HG03520 (cell line): ENCODE results near the gene TMC4.
A peak's percentile ranks its signal among the peaks of the same experiment; 100 is the strongest.
"Not testable (repeated sequence)": the region's sequence is repeated elsewhere in the genome, so short reads cannot be mapped to it uniquely, and the experiment has no call there.

Source experiments
- ATAC-seq: cut with Tn5 transposase; IDR thresholded peaks from one replicate; pipeline ENCODE4 v1.9.1; 2021; ENCODE audit warnings: mild to moderate bottlenecking, moderate library complexity; ENCODE audit not compliant: unreplicated experiment

TMC4 gene

DNA sequence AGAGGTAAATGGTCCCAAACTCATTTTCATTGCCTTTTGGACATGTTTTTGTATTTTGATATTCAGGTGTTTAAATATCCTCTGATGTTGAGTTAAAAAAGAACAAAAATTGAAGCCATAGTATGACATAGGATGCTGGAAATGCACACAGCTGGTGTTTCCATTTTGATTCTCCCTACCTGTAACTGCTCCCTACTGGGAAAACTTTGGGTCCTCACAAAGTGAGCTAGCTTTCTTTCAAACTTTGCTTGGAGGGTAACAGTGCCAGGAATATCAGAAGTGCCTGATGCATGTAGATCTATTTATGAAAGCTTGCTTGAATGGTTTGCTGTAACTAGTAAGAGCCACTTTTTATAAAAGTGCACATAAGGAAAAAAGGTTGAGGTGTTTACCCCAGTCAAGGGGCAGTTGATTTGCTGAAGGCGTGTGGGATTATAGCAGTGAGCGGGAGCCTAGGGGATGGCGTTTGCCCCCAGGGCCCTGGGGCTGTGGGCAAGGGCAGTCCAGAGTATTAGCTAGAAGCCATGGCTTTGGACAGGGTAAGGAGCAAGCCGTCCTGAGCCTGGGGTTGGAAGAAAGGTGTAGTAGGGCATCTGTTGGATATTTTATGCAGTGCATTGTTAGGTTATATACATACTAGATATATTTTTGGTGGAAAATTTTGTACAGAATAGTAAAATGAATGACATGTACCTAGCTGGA is 32.0 kb upstream of the TMC4 start:
- no peak for ATAC-seq

DNA sequence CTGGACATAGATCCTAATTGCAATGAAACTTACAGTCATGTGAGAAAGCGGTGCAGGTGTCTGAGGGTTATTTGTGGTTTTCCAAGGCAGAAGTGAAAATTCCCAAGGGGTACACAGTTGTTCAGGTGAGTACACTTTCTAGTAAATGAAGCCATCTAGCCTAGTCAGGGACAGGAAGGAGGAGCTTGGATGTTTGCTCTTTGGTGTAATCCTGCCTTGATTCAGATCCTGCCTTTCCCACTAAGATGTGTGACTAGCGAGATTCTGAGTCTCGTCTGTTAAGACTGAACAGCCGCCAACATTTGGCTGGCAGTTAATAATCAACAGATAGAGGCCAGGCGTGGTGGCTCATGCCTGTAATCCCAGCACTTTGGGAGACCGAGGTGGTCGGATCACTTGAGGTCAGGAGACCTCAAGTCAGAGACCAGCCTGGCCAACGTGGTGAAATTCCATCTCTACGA is 30.2 kb upstream of the TMC4 start:
- no peak for ATAC-seq

DNA sequence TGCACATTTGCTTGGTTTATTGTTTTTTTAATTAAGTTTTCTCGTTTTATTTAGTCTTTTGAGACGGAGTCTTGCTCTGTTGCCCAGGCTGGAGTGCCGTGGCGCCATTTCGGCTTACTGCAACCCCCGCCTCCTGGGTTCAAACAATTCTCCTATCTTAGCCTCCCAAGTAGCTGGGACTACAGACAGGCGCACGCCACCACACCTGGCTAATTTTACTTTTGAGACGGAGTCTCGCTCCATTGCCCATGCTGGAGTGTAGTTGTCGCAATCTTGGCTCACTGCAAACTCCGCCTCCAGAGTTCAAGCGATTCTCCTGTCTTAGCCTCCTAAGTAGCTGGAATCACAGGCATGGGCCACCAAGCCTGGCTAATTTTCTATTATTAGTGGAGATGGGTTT is 29.0 kb upstream of the TMC4 start:
- no peak for ATAC-seq

GRCh38 chr19:54201172-54201701 is 28.3 kb upstream of the TMC4 start:
- no peak for ATAC-seq

DNA sequence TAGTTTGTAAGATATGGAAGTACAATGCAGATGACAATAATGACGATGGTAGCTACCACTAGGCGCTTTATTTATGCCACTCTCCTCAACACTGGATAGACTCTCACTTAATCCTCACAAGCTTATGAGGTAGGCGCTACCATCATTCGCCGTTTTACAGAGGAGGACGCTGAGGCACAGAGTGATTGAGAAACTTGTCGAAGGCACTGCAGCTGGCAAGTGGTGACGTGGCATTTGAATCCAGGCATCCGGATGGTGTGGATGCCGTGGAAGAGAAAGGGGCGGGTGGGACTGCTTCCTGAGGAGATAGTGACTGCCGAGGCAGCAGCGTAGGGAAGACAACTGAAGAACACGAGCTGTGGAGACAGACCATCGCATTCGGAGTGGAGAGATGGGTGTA is 26.4 kb upstream of the TMC4 start:
- ATAC-seq, result no peak

DNA sequence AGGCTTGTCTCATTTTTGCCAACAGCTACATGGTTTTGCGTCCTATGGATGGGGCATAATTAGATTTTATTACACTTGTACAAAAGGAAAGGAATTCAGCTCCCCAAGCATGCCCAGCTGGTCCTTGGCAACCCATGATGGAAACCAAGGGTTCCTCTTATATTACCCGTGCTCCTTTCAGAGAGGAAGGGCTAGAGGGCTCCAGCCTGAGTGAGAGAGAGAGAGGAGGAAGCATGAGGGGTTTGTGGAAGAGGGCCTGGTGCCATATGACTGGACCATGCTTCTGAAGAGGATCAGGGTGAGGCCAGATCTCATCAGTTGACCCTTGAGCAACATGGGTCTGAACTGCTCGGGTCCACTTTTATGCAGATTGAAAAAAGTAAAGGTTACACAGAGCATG is 24.2 kb upstream of the TMC4 start:
- ATAC-seq, result no peak

DNA sequence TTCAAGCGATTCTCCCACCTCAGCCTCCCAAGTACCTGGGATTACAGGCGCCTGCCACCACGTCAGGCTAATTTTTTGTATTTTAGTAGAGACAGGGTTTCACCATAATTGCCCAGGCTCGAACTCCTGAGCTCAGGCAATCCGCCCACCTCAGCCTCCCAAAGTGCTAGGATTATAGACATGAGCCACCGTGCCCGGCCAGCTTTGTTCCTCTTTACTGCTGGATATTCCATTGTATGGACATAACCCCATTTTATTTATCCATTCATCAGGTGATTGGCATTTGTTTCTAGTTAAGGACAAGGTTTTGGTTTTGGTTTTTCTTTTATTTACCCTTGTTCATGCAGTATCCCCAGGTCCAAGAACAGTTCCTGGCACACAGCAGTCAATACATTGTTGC is 23.6 kb upstream of the TMC4 start:
- ATAC-seq, result no peak

GRCh38 chr19:54194463-54194862 is 21.5 kb upstream of the TMC4 start:
- not testable (repeated sequence) for ATAC-seq

- no peak for ATAC-seq
These were observed 20.1 kb upstream of the TMC4 start for GRCh38 chr19:54193011-54193410.

DNA sequence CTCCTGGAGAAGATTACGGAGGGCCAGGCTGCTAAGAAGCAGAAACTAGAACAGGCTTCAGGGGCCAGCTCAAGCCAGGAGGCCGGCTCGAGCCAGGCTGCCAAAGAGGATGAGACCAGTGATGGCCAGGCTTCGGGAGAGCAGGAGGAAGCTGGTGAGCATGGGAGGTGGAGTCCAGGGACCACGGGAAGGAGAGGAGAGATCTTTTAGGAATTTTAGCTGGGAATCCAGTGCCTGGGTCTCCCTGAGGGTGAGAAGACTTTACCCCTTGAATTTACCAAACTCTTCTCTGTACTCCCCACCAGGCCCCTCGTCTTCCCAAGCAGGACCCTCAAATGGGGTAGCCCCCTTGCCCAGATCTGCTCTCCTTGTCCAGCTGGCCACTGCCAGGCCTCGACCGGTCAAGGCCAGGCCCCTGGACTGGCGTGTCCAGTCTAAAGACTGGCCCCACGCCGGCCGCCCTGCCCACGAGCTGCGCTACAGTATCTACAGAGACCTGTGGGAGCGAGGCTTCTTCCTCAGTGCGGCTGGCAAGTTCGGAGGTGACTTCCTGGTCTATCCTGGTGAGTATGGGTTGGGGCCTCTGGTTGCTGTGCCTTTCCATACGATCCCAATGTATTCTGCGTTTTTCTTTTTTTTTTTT is 19.0 kb upstream of the TMC4 start:
- no peak for ATAC-seq

DNA sequence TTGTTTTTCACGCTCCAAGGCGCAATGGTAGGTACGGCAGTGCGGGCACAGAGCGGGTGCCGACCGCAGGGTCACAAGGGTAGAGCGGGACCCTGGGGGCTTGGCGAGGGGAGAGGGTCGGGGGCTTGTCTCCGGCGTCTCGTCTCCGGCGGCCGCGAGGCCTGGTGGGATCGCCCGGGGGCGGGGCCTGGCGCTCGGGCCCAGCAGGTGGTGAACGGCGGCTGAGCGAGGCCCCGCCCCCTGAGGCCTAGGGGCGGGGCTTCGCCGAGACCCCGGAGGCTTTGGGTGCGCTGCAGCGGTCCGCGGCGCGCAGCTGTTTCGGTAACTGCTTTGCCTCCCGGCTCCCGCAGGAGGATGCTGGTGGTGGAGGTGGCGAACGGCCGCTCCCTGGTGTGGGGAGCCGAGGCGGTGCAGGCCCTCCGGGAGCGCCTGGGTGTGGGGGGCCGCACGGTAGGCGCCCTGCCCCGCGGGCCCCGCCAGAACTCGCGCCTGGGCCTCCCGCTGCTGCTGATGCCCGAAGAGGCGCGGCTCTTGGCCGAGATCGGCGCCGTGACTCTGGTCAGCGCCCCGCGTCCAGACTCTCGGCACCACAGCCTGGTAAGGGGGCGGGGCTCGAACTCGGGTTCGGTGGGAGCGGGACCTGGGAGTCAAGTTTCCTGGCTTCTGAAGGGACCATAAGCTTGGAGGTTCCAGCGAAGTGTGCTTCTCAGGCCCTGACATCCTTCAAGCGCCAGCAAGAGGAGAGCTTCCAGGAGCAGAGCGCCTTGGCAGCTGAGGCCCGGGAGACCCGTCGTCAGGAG is 18.3 kb upstream of the TMC4 start, which contains the start of gene TSEN34:
TSS of gene TSEN34 (plus strand) at position 298 of the 800 bp plus-strand sequence. CDS start at position 355, 57 bp downstream.
- peak; percentile 17 for ATAC-seq

- peak; percentile 32 for ATAC-seq
These were observed 17.6 kb upstream of the TMC4 start for GRCh38 chr19:54190503-54191010.

GRCh38 chr19:54189735-54190502 is 17.0 kb upstream of the TMC4 start:
- peak; percentile 41 for ATAC-seq

- ATAC-seq, result peak; percentile 12
These were observed 16.3 kb upstream of the TMC4 start, which contains the start of gene MBOAT7 for GRCh38 chr19:54189145-54189734. TSS of gene MBOAT7 (minus strand) at chr19:54189580. CDS start at chr19:54188508, 1,072 bp downstream.

DNA sequence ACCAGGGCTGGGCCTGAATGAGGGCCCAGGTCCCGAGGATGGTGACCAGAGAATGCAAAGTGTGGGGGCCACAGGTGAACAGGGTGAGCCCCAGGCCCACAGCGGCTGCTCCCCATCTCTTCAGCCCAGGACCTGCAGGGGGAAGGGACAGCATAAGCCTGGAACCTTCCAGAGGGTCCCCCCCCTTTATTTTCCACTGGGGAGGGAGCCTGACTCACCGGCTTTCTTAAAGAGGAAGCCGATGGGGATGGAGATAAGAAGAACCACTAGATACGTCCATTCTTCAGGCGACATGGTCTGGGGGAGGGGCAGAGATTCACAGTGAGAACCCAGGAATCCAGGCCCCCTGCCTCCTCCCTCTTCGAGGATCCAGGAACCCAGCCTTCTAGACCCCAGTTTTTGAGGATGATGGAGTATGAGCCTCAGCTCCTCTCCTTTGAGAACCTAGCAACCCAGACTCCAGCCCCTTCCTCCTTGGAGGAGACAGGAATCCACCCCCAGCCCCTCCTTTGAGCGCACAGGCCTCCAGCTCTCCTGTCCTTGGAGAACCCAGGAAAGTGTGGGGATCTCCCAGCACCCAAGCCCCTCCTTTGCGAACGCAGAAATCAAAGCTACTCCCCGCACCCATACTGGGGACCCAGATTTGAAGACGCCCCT is 15.4 kb upstream of the TMC4 start:
- ATAC-seq, result no peak

- no peak for ATAC-seq
These were observed 14.0 kb upstream of the TMC4 start for GRCh38 chr19:54186934-54187381.

- ATAC-seq, result no peak
These were observed 13.4 kb upstream of the TMC4 start for GRCh38 chr19:54186351-54186750.

- ATAC-seq, result no peak
These were observed 10.5 kb upstream of the TMC4 start for GRCh38 chr19:54183431-54183830.

DNA sequence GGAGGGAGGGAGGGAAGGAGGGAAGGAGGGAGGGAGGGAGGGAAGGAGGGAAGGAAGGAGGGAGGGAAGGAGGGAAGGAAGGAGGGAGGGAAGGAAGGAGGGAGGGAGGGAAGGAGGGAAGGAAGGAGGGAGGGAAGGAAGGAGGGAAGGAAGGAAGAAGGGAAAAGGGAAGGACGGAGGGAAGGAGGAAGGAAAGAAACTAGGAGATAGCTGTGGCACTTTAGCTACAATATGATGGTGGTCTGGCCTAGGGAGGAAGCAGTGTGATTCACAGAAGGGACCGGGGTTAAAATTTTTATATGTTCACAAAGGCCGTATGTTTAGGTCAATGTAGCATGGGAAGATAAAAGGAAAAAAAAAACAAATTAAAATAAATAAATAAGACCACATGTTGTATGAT is 8.9 kb upstream of the TMC4 start:
- not testable (repeated sequence) for ATAC-seq
